Esophagus squamous epithelium (tissue), 5 donors: ENCODE data around the gene STARD5. TPM values are rescaled to one million over a fixed set of nuclear protein-coding genes. Genes with fewer than 3 reads are reported as not detected.

ENCODE experiments used
- DNase-seq: peaks from one replicate; lab custom pipeline; 2025; lab: John Stamatoyannopoulos, UW
- H3K27ac ChIP-seq, 4 donors: fragments of 200-600 bp; sonication (generic); one replicate each; pipeline ENCODE4 v1.5.1; 2016 to 2019; ENCODE audit warnings: mild to moderate bottlenecking in 1 of 4
- H3K27me3 ChIP-seq, 4 donors: fragments of 200-600 bp; sonication (generic); 1 replicate in 3 of 4; 2 replicates in 1 of 4; pipeline versions ENCODE4 v1.5.1 to v1.6.0; 2017 to 2021; ENCODE audit warnings: antibody characterized with exemption in 1 of 4
- H3K36me3 ChIP-seq, 3 donors: fragments of 200-600 bp; sonication (generic); one replicate each; pipeline ENCODE4 v1.5.1; 2016 to 2019
- H3K4me1 ChIP-seq, 3 donors: fragments of 200-600 bp; sonication (generic); one replicate each; pipeline ENCODE4 v1.5.1; 2017 to 2019
- H3K4me3 ChIP-seq, 4 donors: fragments of 200-600 bp; sonication (generic); 1 replicate in 3 of 4; 2 replicates in 1 of 4; pipeline ENCODE4 v1.5.1; 2016 to 2019; ENCODE audit warnings: mild to moderate bottlenecking in 2 of 4, moderate library complexity in 1 of 4
- H3K9me3 ChIP-seq, 3 donors: fragments of 200-600 bp; sonication (generic); one replicate each; pipeline ENCODE4 v1.5.1; 2016 to 2019
- CTCF ChIP-seq, 6 experiments: fragments of 450-650 bp in 4 of 6; fragments of 200-600 bp in 2 of 6; sonication (generic) in 2 of 6; IDR thresholded peaks; one replicate each; pipeline ENCODE4 v1.5.1; 2016 to 2019; ENCODE audit warnings: antibody characterized with exemption in 6 of 6, mild to moderate bottlenecking in 4 of 6, moderate library complexity in 4 of 6
- POLR2A ChIP-seq, 4 donors: fragments of 450-650 bp; IDR thresholded peaks; one replicate each; pipeline ENCODE4 v1.6.1; 2017; ENCODE audit warnings: antibody characterized with exemption in 4 of 4, mild to moderate bottlenecking in 4 of 4, moderate library complexity in 3 of 4
- WGBS, 2 donors: methylation state at CpG; one replicate each; pipeline ENCODE4 v1.1.5; 2018; 5-methylcytosine and 5-hydroxymethylcytosine counted together
- intact Hi-C: fragments of 100-400 bp; cut with DNase I; formaldehyde crosslinking; loops from one replicate; pipeline ENCODE4 v1.15.0; 2022
- total RNA-seq, 4 donors: library from RNA; depleted of rRNA; stranded (reverse); fragments of >200 nt; gene quantifications; one replicate each; pipeline ENCODE4 v1.1.0, GENCODE V29; 2016
- donor health status: DM: yes; HTN: yes; CAD: no.

Gene STARD5
- total RNA-seq, 4 donors from 2014 or later = 14.9 to 21.2 (median 17.5) TPM

GRCh38 chr15:81291916-81292522, 31.9 kb downstream of the STARD5 start:
- H3K27me3 ChIP-seq = no peaks in the 10 kb centered on the region
- H3K4me3 ChIP-seq = peak overlapping the region in 1 of 4 donors; percentile 10
- TF ChIP-seq CTCF (IDR thresholded peaks at IDR 0.05) = no peak
- TF ChIP-seq POLR2A (IDR thresholded peaks at IDR 0.05) = no peak
- intact Hi-C loops = no loop called here
- no peaks in the 10 kb centered on the region for H3K9me3 ChIP-seq
- 73 to 79% methylated on average over 2 to 5 of the region's 5 CpGs for WGBS, 2 donors
- no peak for DNase-seq
- peaks cover 0 to 13% (median 0%) of the 10 kb centered on the region in 3 donors for H3K36me3 ChIP-seq
- H3K4me1 ChIP-seq = peaks cover 0 to 37% (median 15%) of the 10 kb centered on the region in 3 donors
- H3K27ac ChIP-seq = peak overlapping the region in 2 of 4 donors; percentile 21 to 81

- TF ChIP-seq CTCF (IDR thresholded peaks at IDR 0.05) = no peak
- TF ChIP-seq POLR2A (IDR thresholded peaks at IDR 0.05) = no peak
- WGBS, 2 donors = 82 to 89% methylated on average over 4 of the region's 4 CpGs
- H3K4me1 ChIP-seq = peaks cover 0 to 22% (median 1%) of the 10 kb centered on the region in 3 donors
- H3K36me3 ChIP-seq = peaks cover 0 to 18% (median 0%) of the 10 kb centered on the region in 3 donors
- no peaks in the 10 kb centered on the region for H3K27me3 ChIP-seq
- intact Hi-C loops = no loop called here
- no peak overlapping the region for H3K27ac ChIP-seq
- H3K9me3 ChIP-seq = no peaks in the 10 kb centered on the region
- no peak overlapping the region for H3K4me3 ChIP-seq
- no peak for DNase-seq
Observed at GRCh38 chr15:81289910-81290309, 34.0 kb downstream of the STARD5 start.

GRCh38 chr15:81288616-81289015, 35.3 kb downstream of the STARD5 start:
- WGBS, 2 donors = 80 to 88% methylated on average over 8 of the region's 8 CpGs
- no peak for TF ChIP-seq POLR2A (IDR thresholded peaks at IDR 0.05)
- no peak for TF ChIP-seq CTCF (IDR thresholded peaks at IDR 0.05)
- H3K27me3 ChIP-seq = no peaks in the 10 kb centered on the region
- H3K9me3 ChIP-seq = no peaks in the 10 kb centered on the region
- H3K36me3 ChIP-seq = peaks cover 0 to 18% (median 0%) of the 10 kb centered on the region in 3 donors
- H3K4me3 ChIP-seq = no peak overlapping the region
- peaks cover 0 to 14% (median 0%) of the 10 kb centered on the region in 3 donors for H3K4me1 ChIP-seq
- DNase-seq = no peak
- H3K27ac ChIP-seq = no peak overlapping the region
- intact Hi-C loops = no loop called here

GRCh38 chr15:81288040-81288439, 35.9 kb downstream of the STARD5 start:
- no peak for DNase-seq
- intact Hi-C loops = no loop called here
- no peak overlapping the region for H3K27ac ChIP-seq
- H3K4me1 ChIP-seq = peaks cover 0 to 12% (median 0%) of the 10 kb centered on the region in 3 donors
- H3K27me3 ChIP-seq = no peaks in the 10 kb centered on the region
- peaks cover 0 to 18% (median 0%) of the 10 kb centered on the region in 3 donors for H3K36me3 ChIP-seq
- 87 to 100% methylated on average over 3 of the region's 3 CpGs for WGBS, 2 donors
- TF ChIP-seq CTCF (IDR thresholded peaks at IDR 0.05) (no peak), POLR2A (IDR thresholded peaks at IDR 0.05) (no peak)
- H3K9me3 ChIP-seq = no peaks in the 10 kb centered on the region
- H3K4me3 ChIP-seq = no peak overlapping the region

- no peaks in the 10 kb centered on the region for H3K27me3 ChIP-seq
- intact Hi-C loops = no loop called here
- DNase-seq = no peak
- no peaks in the 10 kb centered on the region for H3K9me3 ChIP-seq
- no peak overlapping the region for H3K27ac ChIP-seq
- H3K36me3 ChIP-seq = peaks cover 0 to 7% (median 0%) of the 10 kb centered on the region in 3 donors
- 49 to 52% methylated on average over 2 of the region's 2 CpGs for WGBS, 2 donors
- TF ChIP-seq CTCF (IDR thresholded peaks at IDR 0.05) = no peak
- TF ChIP-seq POLR2A (IDR thresholded peaks at IDR 0.05) = no peak
- H3K4me1 ChIP-seq = peaks cover 0 to 20% (median 0%) of the 10 kb centered on the region in 3 donors
- H3K4me3 ChIP-seq = no peak overlapping the region
Observed at GRCh38 chr15:81286621-81287121, 37.3 kb downstream of the STARD5 start.
